Thoracic aorta (tissue), 2 donors: ENCODE measurements around the gene TBL1XR1. TPM values are rescaled to one million over a fixed set of nuclear protein-coding genes. Genes with fewer than 3 reads are reported as not detected.

Source experiments
- ATAC-seq: fragments of 150-250 bp; one replicate; pipeline ENCODE4 v1.8.0; 2017; ENCODE audit warnings: low read depth; ENCODE audit not compliant: insufficient number of reproducible peaks, low FRiP score
- DNase-seq: peaks from one replicate; pipeline ENCODE4 v3.0.0-alpha.2; 2020; ENCODE audit warnings: low spot score
- H3K27ac ChIP-seq, 2 donors: fragments of 200-600 bp; sonication (generic); 1 replicate in 1 of 2; 2 replicates in 1 of 2; pipeline ENCODE4 v1.5.1; 2016; ENCODE audit warnings: mild to moderate bottlenecking in 2 of 2, moderate library complexity in 2 of 2
- H3K27me3 ChIP-seq: fragments of 200-600 bp; sonication (generic); replicated peaks from 2 replicates; pipeline ENCODE4 v1.6.0; 2016; ENCODE audit warnings: mild to moderate bottlenecking; ENCODE audit not compliant: insufficient read depth
- H3K36me3 ChIP-seq: fragments of 200-600 bp; sonication (generic); one replicate; pipeline ENCODE4 v1.5.1; 2016
- H3K4me1 ChIP-seq, 2 donors: fragments of 200-600 bp; sonication (generic); 1 replicate in 1 of 2; 2 replicates in 1 of 2; pipeline versions ENCODE4 v1.5.1 to v1.6.0; 2016; ENCODE audit warnings: low read depth in 2 of 2, mild to moderate bottlenecking in 1 of 2; ENCODE audit not compliant: control insufficient read depth in 1 of 2
- H3K4me3 ChIP-seq: fragments of 200-600 bp; sonication (generic); 2 replicates; pipeline ENCODE4 v1.5.1; 2016; ENCODE audit warnings: mild to moderate bottlenecking
- H3K9me3 ChIP-seq: fragments of 200-600 bp; sonication (generic); 2 replicates; pipeline ENCODE4 v1.5.1; 2016
- CTCF ChIP-seq: fragments of 200-600 bp; sonication (generic); IDR thresholded peaks from one replicate; pipeline ENCODE4 v1.5.1; 2019; ENCODE audit warnings: antibody characterized with exemption
- total RNA-seq, 2 donors: library from RNA; depleted of rRNA; stranded (reverse); fragments of >200 nt; gene quantifications; one replicate each; pipeline versions ENCODE4 v1.1.0 to v1.2.3, GENCODE V29; 2016

TBL1XR1 gene
- total RNA-seq, 2 donors from 2014 or later: 67.0 to 109 TPM

- TF ChIP-seq CTCF: no peak
- H3K27me3 ChIP-seq: no peaks in the 10 kb centered on the region
- no peaks in the 10 kb centered on the region for H3K9me3 ChIP-seq
- H3K27ac ChIP-seq: no peak overlapping the region
- no peak overlapping the region for H3K4me3 ChIP-seq
- no peak for ATAC-seq
- DNase-seq: no peak
- H3K4me1 ChIP-seq: no peaks in the 10 kb centered on the region
- H3K36me3 ChIP-seq: no peaks in the 10 kb centered on the region
Observed at GRCh38 chr3:177228601-177229190, 31.4 kb upstream of the TBL1XR1 start.

DNA sequence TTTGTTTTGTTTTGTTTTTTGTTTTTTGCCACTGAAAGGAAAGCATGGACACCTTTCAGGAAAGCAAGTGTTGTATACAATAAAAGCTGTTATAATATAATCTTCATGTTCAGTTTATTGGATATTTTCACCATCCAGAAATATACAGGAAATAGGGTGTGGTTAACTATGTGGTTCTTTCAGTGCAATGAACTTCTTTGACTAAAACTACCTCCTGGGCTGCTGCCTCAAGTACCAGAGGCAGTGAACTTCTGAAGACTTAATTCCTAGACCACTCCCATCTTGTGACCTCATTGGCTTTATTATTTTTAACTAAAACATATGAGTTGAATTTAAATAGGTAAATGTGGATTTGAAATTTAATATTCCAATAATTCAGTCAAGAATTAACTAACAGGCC lies 27.1 kb upstream of the TBL1XR1 start:
- Histone ChIP-seq H3K4me3 (no peak overlapping the region), H3K36me3 (no peaks in the 10 kb centered on the region), H3K27ac (no peak overlapping the region), H3K4me1 (peaks cover 0 to 2% of the 10 kb centered on the region in 2 donors), H3K9me3 (no peaks in the 10 kb centered on the region), H3K27me3 (no peaks in the 10 kb centered on the region)
- DNase-seq (no peak), ATAC-seq (no peak)
- TF ChIP-seq CTCF: no peak

- H3K4me3 ChIP-seq: no peak overlapping the region
- no peaks in the 10 kb centered on the region for H3K27me3 ChIP-seq
- H3K9me3 ChIP-seq: no peaks in the 10 kb centered on the region
- H3K36me3 ChIP-seq: no peaks in the 10 kb centered on the region
- H3K27ac ChIP-seq: no peak overlapping the region
- no peak for TF ChIP-seq CTCF
- ATAC-seq: no peak
- DNase-seq: no peak
- peaks cover 0 to 2% of the 10 kb centered on the region in 2 donors for H3K4me1 ChIP-seq
Observed at GRCh38 chr3:177221744-177222143, 24.5 kb upstream of the TBL1XR1 start.

DNA sequence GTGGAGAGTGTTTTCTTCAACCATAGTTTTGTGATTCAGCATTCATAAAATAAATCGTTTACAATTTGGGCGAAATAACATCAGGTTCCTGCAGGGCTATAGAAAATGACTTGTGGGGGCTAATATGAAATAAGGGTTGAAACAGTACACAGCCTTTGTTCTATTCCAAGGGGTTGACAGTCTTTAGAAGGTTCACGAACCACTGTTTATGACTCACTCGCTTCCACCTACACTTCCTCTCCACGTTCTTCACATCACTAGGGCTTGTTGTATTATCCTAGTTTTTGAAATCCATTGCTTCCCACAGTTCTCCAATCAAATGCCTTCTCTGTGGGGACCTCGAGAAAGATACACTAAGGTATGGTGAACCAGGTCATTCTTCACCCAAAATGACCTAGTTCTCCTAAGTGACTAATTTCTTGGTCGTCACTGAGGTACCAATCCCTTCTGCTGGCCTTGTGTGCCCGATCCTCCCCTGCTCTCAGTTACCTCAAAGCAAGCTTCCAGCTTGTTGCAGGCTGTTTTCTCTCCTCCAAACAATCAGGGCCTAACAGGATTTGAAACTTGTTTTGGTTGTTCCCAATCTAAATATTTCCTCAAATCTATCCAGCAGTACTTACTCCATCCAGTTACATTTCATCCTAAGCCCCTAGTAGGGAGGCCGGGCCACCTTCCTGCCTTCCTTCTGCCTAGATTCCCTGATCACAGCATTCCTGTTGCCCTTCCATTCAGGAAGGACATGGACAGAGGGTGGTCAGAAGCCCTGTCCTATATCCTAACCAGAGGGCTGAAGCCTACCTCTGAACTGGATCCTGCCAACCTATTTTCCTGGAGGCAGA lies 23.1 kb upstream of the TBL1XR1 start:
- H3K4me1 ChIP-seq: peaks cover 0 to 2% of the 10 kb centered on the region in 2 donors
- no peak overlapping the region for H3K27ac ChIP-seq
- H3K9me3 ChIP-seq: no peaks in the 10 kb centered on the region
- ATAC-seq (no peak), DNase-seq (no peak)
- H3K36me3 ChIP-seq: no peaks in the 10 kb centered on the region
- no peaks in the 10 kb centered on the region for H3K27me3 ChIP-seq
- H3K4me3 ChIP-seq: no peak overlapping the region
- TF ChIP-seq CTCF: no peak

- H3K27ac ChIP-seq: no peak overlapping the region
Observed at GRCh38 chr3:177213801-177214535, 16.7 kb upstream of the TBL1XR1 start.

More at GRCh38 chr3:177213801-177214535, 16.7 kb upstream of the TBL1XR1 start:
- no peak for DNase-seq
- Histone ChIP-seq H3K4me3 (no peak overlapping the region), H3K9me3 (no peaks in the 10 kb centered on the region), H3K27me3 (no peaks in the 10 kb centered on the region), H3K4me1 (peaks cover 0 to 10% of the 10 kb centered on the region in 2 donors), H3K36me3 (no peaks in the 10 kb centered on the region)
- no peak for TF ChIP-seq CTCF
- ATAC-seq: no peak
